ENCODE data around the gene ELL2. TPM values are rescaled to one million over a fixed set of nuclear protein-coding genes. Genes with fewer than 3 reads are reported as not detected.

Gene ELL2
- total and polyA plus RNA-seq, 7 donors = 6.7 to 35.3 (median 26.6) TPM

GRCh38 chr5:95880081-95880926 is 81.3 kb downstream of the ELL2 start:
- no peak for TF ChIP-seq POLR2A (IDR thresholded peaks at IDR 0.05)
- TF ChIP-seq EP300 (IDR thresholded peaks at IDR 0.05) = no peak
- no peak for TF ChIP-seq POLR2AphosphoS5 (IDR thresholded peaks at IDR 0.05)
- TF ChIP-seq CTCF (IDR thresholded peaks at IDR 0.05) = no peak
- intact Hi-C loops (cut with DNase I) = no loop called here
- H3K27ac ChIP-seq = no peak overlapping the region
- 60 to 83% methylated on average over 5 of the region's 5 CpGs for WGBS, 2 donors
- no peak for DNase-seq
- H3K36me3 ChIP-seq = no peaks in the 10 kb centered on the region
- H3K9me3 ChIP-seq = no peaks in the 10 kb centered on the region
- no peak overlapping the region for H3K4me3 ChIP-seq
- no peaks in the 10 kb centered on the region for H3K4me1 ChIP-seq
- H3K27me3 ChIP-seq = no peaks in the 10 kb centered on the region

GRCh38 chr5:95879661-95880060 is 82.0 kb downstream of the ELL2 start:
- no peak for DNase-seq
- 87 to 92% methylated on average over 5 of the region's 5 CpGs for WGBS, 2 donors
- H3K27ac ChIP-seq = no peak overlapping the region
- TF ChIP-seq EP300 (IDR thresholded peaks at IDR 0.05) (no peak), CTCF (IDR thresholded peaks at IDR 0.05) (no peak), POLR2AphosphoS5 (IDR thresholded peaks at IDR 0.05) (no peak), POLR2A (IDR thresholded peaks at IDR 0.05) (no peak)
- intact Hi-C loops (cut with DNase I) = no loop called here
- H3K4me3 ChIP-seq = no peak overlapping the region
- no peaks in the 10 kb centered on the region for H3K4me1 ChIP-seq
- no peaks in the 10 kb centered on the region for H3K36me3 ChIP-seq
- no peaks in the 10 kb centered on the region for H3K27me3 ChIP-seq
- no peaks in the 10 kb centered on the region for H3K9me3 ChIP-seq

- Histone ChIP-seq H3K36me3 (no peaks in the 10 kb centered on the region), H3K4me3 (no peak overlapping the region), H3K9me3 (no peaks in the 10 kb centered on the region), H3K27ac (no peak overlapping the region), H3K4me1 (no peaks in the 10 kb centered on the region), H3K27me3 (no peaks in the 10 kb centered on the region)
- WGBS, 2 donors = 55 to 70% methylated on average over 8 of the region's 8 CpGs
- intact Hi-C loops (cut with DNase I) = no loop called here
- no peak for DNase-seq
- TF ChIP-seq POLR2AphosphoS5 (IDR thresholded peaks at IDR 0.05) (no peak), CTCF (IDR thresholded peaks at IDR 0.05) (no peak), EP300 (IDR thresholded peaks at IDR 0.05) (no peak), POLR2A (IDR thresholded peaks at IDR 0.05) (no peak)
Measured at GRCh38 chr5:95878417-95879323, 83.0 kb downstream of the ELL2 start.

- no peak overlapping the region for H3K27ac ChIP-seq
- 61 to 91% methylated on average over 2 of the region's 2 CpGs for WGBS, 2 donors
- H3K4me3 ChIP-seq = no peak overlapping the region
- no peaks in the 10 kb centered on the region for H3K9me3 ChIP-seq
- no peaks in the 10 kb centered on the region for H3K27me3 ChIP-seq
- no peaks in the 10 kb centered on the region for H3K4me1 ChIP-seq
- H3K36me3 ChIP-seq = no peaks in the 10 kb centered on the region
- intact Hi-C loops (cut with DNase I) = no loop called here
- DNase-seq = no peak
- TF ChIP-seq CTCF (IDR thresholded peaks at IDR 0.05) = no peak
- no peak for TF ChIP-seq EP300 (IDR thresholded peaks at IDR 0.05)
- no peak for TF ChIP-seq POLR2AphosphoS5 (IDR thresholded peaks at IDR 0.05)
- no peak for TF ChIP-seq POLR2A (IDR thresholded peaks at IDR 0.05)
Measured at GRCh38 chr5:95876782-95877181, 84.9 kb downstream of the ELL2 start.

Data from sigmoid colon (tissue), 7 donors.